ENCODE measurements around the gene KSR2.

GRCh38 chr12:117440384-117440783 lies 528.4 kb downstream of the KSR2 start:
- TF ChIP-seq, protein P1, sequence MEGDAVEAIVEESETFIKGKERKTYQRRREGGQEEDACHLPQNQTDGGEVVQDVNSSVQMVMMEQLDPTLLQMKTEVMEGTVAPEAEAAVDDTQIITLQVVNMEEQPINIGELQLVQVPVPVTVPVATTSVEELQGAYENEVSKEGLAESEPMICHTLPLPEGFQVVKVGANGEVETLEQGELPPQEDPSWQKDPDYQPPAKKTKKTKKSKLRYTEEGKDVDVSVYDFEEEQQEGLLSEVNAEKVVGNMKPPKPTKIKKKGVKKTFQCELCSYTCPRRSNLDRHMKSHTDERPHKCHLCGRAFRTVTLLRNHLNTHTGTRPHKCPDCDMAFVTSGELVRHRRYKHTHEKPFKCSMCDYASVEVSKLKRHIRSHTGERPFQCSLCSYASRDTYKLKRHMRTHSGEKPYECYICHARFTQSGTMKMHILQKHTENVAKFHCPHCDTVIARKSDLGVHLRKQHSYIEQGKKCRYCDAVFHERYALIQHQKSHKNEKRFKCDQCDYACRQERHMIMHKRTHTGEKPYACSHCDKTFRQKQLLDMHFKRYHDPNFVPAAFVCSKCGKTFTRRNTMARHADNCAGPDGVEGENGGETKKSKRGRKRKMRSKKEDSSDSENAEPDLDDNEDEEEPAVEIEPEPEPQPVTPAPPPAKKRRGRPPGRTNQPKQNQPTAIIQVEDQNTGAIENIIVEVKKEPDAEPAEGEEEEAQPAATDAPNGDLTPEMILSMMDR (IDR thresholded peaks at IDR 0.05; ENCODE audit: low read depth, low read length): no peak
- no peak for TF ChIP-seq EZH2phosphoT487 (IDR thresholded peaks at IDR 0.05; ENCODE audit: low read depth)

All from OCI-LY3 (cell line).